Testis (tissue), 3 donors: Measurements from ENCODE around the gene APLF. TPM values are rescaled to one million over a fixed set of nuclear protein-coding genes. Genes with fewer than 3 reads are reported as not detected.

ENCODE experiments used
- DNase-seq: peaks from one replicate; pipeline ENCODE4 v3.0.0-alpha.2; 2019
- H3K27ac ChIP-seq, 2 donors: fragments of 200-600 bp; sonication (generic); one replicate each; pipeline ENCODE4 v1.5.1; 2019
- H3K27me3 ChIP-seq: fragments of 200-600 bp; sonication (generic); one replicate; pipeline ENCODE4 v1.5.1; 2019
- H3K36me3 ChIP-seq: fragments of 200-600 bp; sonication (generic); one replicate; pipeline ENCODE4 v1.5.1; 2017; ENCODE audit warnings: low read depth; ENCODE audit errors: missing control alignments
- H3K4me1 ChIP-seq: fragments of 200-600 bp; sonication (generic); one replicate; pipeline ENCODE4 v1.5.1; 2019
- H3K4me3 ChIP-seq, 2 donors: fragments of 200-600 bp; sonication (generic); one replicate each; pipeline ENCODE4 v1.5.1; 2017 to 2019
- H3K9me3 ChIP-seq: fragments of 200-600 bp; sonication (generic); one replicate; pipeline ENCODE4 v1.5.1; 2017
- CTCF ChIP-seq, 3 experiments: fragments of 450-650 bp in 2 of 3; fragments of 200-600 bp in 1 of 3; sonication (generic) in 1 of 3; IDR thresholded peaks; one replicate each; pipeline ENCODE4 v1.5.1; 2016 to 2019; ENCODE audit warnings: antibody characterized with exemption in 3 of 3, mild to moderate bottlenecking in 2 of 3, moderate library complexity in 1 of 3
- POLR2A ChIP-seq: fragments of 450-650 bp; IDR thresholded peaks from one replicate; pipeline ENCODE4 v1.6.1; 2017; ENCODE audit warnings: antibody characterized with exemption, mild to moderate bottlenecking, moderate library complexity
- WGBS, 2 donors: methylation state at CpG; one replicate each; pipeline ENCODE4 v1.1.5; 2018; 5-methylcytosine and 5-hydroxymethylcytosine counted together
- intact Hi-C: fragments of 100-400 bp; cut with DNase I; formaldehyde crosslinking; loops from one replicate; pipeline ENCODE4 v1.15.1; 2023; ENCODE audit warnings: low total_unique reads
- polyA plus RNA-seq: library from polyadenylated mRNA; stranded (reverse); fragments of 350-450 nt; fragmentation: Illumina TruSeq; extraction: RNeasy Lipid Tissue Mini Kit (QIAGEN cat#74804); gene quantifications from one replicate; pipeline ENCODE4 v1.2.3, GENCODE V29; 2014; ENCODE audit warnings: low read depth, low replicate concordance; ENCODE audit not compliant: insufficient read depth
- total RNA-seq, 2 donors: library from RNA; depleted of rRNA; stranded (reverse); fragments of >200 nt; gene quantifications; one replicate each; pipeline ENCODE4 v1.2.3, GENCODE V29; 2016

Gene APLF
- total and polyA plus RNA-seq, 3 donors from 2014 or later = 6.6 to 21.7 (median 14.7) TPM

- no peaks in the 10 kb centered on the region for H3K36me3 ChIP-seq
- TF ChIP-seq POLR2A = no peak
- no peak for TF ChIP-seq CTCF (IDR thresholded peaks at IDR 0.05)
- 74 to 82% methylated on average over 2 of the region's 2 CpGs for WGBS, 2 donors
- intact Hi-C loops = no loop called here
- DNase-seq = no peak
- no peak overlapping the region for H3K27ac ChIP-seq
- no peaks in the 10 kb centered on the region for H3K9me3 ChIP-seq
- no peak overlapping the region for H3K4me3 ChIP-seq
- H3K27me3 ChIP-seq = no peaks in the 10 kb centered on the region
- H3K4me1 ChIP-seq = no peaks in the 10 kb centered on the region
Measured at GRCh38 chr2:68574202-68574791, 106.9 kb downstream of the APLF start.

- Histone ChIP-seq H3K4me3 (no peak overlapping the region), H3K9me3 (no peaks in the 10 kb centered on the region), H3K27me3 (no peaks in the 10 kb centered on the region), H3K36me3 (no peaks in the 10 kb centered on the region), H3K27ac (no peak overlapping the region), H3K4me1 (no peaks in the 10 kb centered on the region)
- DNase-seq = no peak
- intact Hi-C loops = no loop called here
- no peak for TF ChIP-seq POLR2A
- no peak for TF ChIP-seq CTCF (IDR thresholded peaks at IDR 0.05)
Measured at GRCh38 chr2:68577183-68577582, 109.8 kb downstream of the APLF start.

- no peaks in the 10 kb centered on the region for H3K4me1 ChIP-seq
- intact Hi-C loops = no loop called here
- TF ChIP-seq POLR2A (no peak), CTCF (IDR thresholded peaks at IDR 0.05) (no peak)
Measured at GRCh38 chr2:68579689-68580088, 112.3 kb downstream of the APLF start.

GRCh38 chr2:68588589-68588988 lies 121.2 kb downstream of the APLF start:
- no peaks in the 10 kb centered on the region for H3K36me3 ChIP-seq
- H3K27ac ChIP-seq = no peak overlapping the region
- no peaks in the 10 kb centered on the region for H3K27me3 ChIP-seq
- no peak overlapping the region for H3K4me3 ChIP-seq
- intact Hi-C loops = no loop called here
- WGBS, 2 donors = 78 to 80% methylated on average over 2 of the region's 2 CpGs
- TF ChIP-seq CTCF (IDR thresholded peaks at IDR 0.05) (no peak), POLR2A (no peak)
- H3K4me1 ChIP-seq = no peaks in the 10 kb centered on the region
- no peak for DNase-seq
- H3K9me3 ChIP-seq = no peaks in the 10 kb centered on the region

More at GRCh38 chr2:68579689-68580088, 112.3 kb downstream of the APLF start:
- no peak for DNase-seq
- no peak overlapping the region for H3K27ac ChIP-seq
- H3K4me3 ChIP-seq = no peak overlapping the region
- H3K9me3 ChIP-seq = no peaks in the 10 kb centered on the region
- no peaks in the 10 kb centered on the region for H3K36me3 ChIP-seq
- H3K27me3 ChIP-seq = no peaks in the 10 kb centered on the region
- 93 to 95% methylated on average over 3 of the region's 3 CpGs for WGBS, 2 donors

- no peak for DNase-seq
- no peak for TF ChIP-seq POLR2A
- TF ChIP-seq CTCF (IDR thresholded peaks at IDR 0.05) = no peak
- no peak overlapping the region for H3K27ac ChIP-seq
- intact Hi-C loops = no loop called here
- no peaks in the 10 kb centered on the region for H3K4me1 ChIP-seq
- no peaks in the 10 kb centered on the region for H3K36me3 ChIP-seq
- H3K9me3 ChIP-seq = no peaks in the 10 kb centered on the region
- WGBS, 2 donors = 70 to 82% methylated on average over 1 of the region's 1 CpG
- no peak overlapping the region for H3K4me3 ChIP-seq
- no peaks in the 10 kb centered on the region for H3K27me3 ChIP-seq
Measured at GRCh38 chr2:68589963-68590362, 122.6 kb downstream of the APLF start.
